Measurements from ENCODE around the gene KCNQ5.

Gene KCNQ5

GRCh38 chr6:72836971-72837370 is 215.1 kb downstream of the KCNQ5 start:
- no peak for DNase-seq (ENCODE audit: low read depth in 2 of 2, low spot score in 1 of 2)

- DNase-seq (ENCODE audit: low read depth in 2 of 2, low spot score in 1 of 2), result no peak
These were observed 219.3 kb downstream of the KCNQ5 start for GRCh38 chr6:72841195-72841594.

GRCh38 chr6:72842140-72842539 is 220.3 kb downstream of the KCNQ5 start:
- no peak for DNase-seq (ENCODE audit: low read depth in 2 of 2, low spot score in 1 of 2)

- DNase-seq (ENCODE audit: low read depth in 2 of 2, low spot score in 1 of 2), result no peak
These were observed 222.8 kb downstream of the KCNQ5 start for GRCh38 chr6:72844614-72845013.

GRCh38 chr6:72849346-72849745 is 227.5 kb downstream of the KCNQ5 start:
- DNase-seq (ENCODE audit: low read depth in 2 of 2, low spot score in 1 of 2), result no peak

GRCh38 chr6:72850040-72850439 is 228.2 kb downstream of the KCNQ5 start:
- DNase-seq (ENCODE audit: low read depth in 2 of 2, low spot score in 1 of 2), result no peak

- DNase-seq (ENCODE audit: low read depth in 2 of 2, low spot score in 1 of 2), result no peak
These were observed 228.6 kb downstream of the KCNQ5 start for GRCh38 chr6:72850469-72850868.

GRCh38 chr6:72855471-72855870 is 233.6 kb downstream of the KCNQ5 start:
- DNase-seq (ENCODE audit: low read depth in 2 of 2, low spot score in 1 of 2), result no peak

GRCh38 chr6:72856801-72857200 is 234.9 kb downstream of the KCNQ5 start:
- DNase-seq (ENCODE audit: low read depth in 2 of 2, low spot score in 1 of 2), result no peak

- no peak for DNase-seq (ENCODE audit: low read depth in 2 of 2, low spot score in 1 of 2)
These were observed 236.1 kb downstream of the KCNQ5 start for GRCh38 chr6:72857791-72858585.

- DNase-seq (ENCODE audit: low read depth in 2 of 2, low spot score in 1 of 2), result no peak
These were observed 239.2 kb downstream of the KCNQ5 start for GRCh38 chr6:72861059-72861458.

- DNase-seq (ENCODE audit: low read depth in 2 of 2, low spot score in 1 of 2), result no peak
These were observed 240.1 kb downstream of the KCNQ5 start for GRCh38 chr6:72861935-72862432.

- no peak for DNase-seq (ENCODE audit: low read depth in 2 of 2, low spot score in 1 of 2)
These were observed 241.3 kb downstream of the KCNQ5 start for GRCh38 chr6:72863131-72863530.

- no peak for DNase-seq (ENCODE audit: low read depth in 2 of 2, low spot score in 1 of 2)
These were observed 242.4 kb downstream of the KCNQ5 start for GRCh38 chr6:72864236-72864635.

GRCh38 chr6:72864799-72865198 is 242.9 kb downstream of the KCNQ5 start:
- DNase-seq (ENCODE audit: low read depth in 2 of 2, low spot score in 1 of 2), result no peak

GRCh38 chr6:72865467-72865866 is 243.6 kb downstream of the KCNQ5 start:
- no peak for DNase-seq (ENCODE audit: low read depth in 2 of 2, low spot score in 1 of 2)

GRCh38 chr6:72869621-72870020 is 247.8 kb downstream of the KCNQ5 start:
- no peak for DNase-seq (ENCODE audit: low read depth in 2 of 2, low spot score in 1 of 2)

GRCh38 chr6:72873433-72873832 is 251.6 kb downstream of the KCNQ5 start:
- DNase-seq (ENCODE audit: low read depth in 2 of 2, low spot score in 1 of 2), result no peak

GRCh38 chr6:72876256-72876655 is 254.4 kb downstream of the KCNQ5 start:
- DNase-seq (ENCODE audit: low read depth in 2 of 2, low spot score in 1 of 2), result no peak

- no peak for DNase-seq (ENCODE audit: low read depth in 2 of 2, low spot score in 1 of 2)
These were observed 264.3 kb downstream of the KCNQ5 start for GRCh38 chr6:72886170-72886569.

GRCh38 chr6:72890233-72890632 is 268.4 kb downstream of the KCNQ5 start:
- DNase-seq (ENCODE audit: low read depth in 2 of 2, low spot score in 1 of 2), result no peak

GRCh38 chr6:72890671-72891070 is 268.8 kb downstream of the KCNQ5 start:
- no peak for DNase-seq (ENCODE audit: low read depth in 2 of 2, low spot score in 1 of 2)

GRCh38 chr6:72892901-72893300 is 271.0 kb downstream of the KCNQ5 start:
- no peak for DNase-seq (ENCODE audit: low read depth in 2 of 2, low spot score in 1 of 2)
